PC-9 (cell line): ENCODE data around the gene ERCC5. TPM values are rescaled to one million over a fixed set of nuclear protein-coding genes. Genes with fewer than 3 reads are reported as not detected.

Experiments used
- Bru-seq: library from RNA; stranded (reverse); fragments of 400-500 nt; gene quantifications from one replicate; lab custom pipeline; 2021; lab: Mats Ljungman, UMichigan
- BruChase-seq, 2 experiments: library from RNA; stranded (reverse); fragments of 400-500 nt; gene quantifications; one replicate each; lab custom pipeline; 2021; lab: Mats Ljungman, UMichigan
- BruUV-seq: library from RNA; stranded (reverse); fragments of 400-500 nt; replicated peaks from 2 replicates; lab custom pipeline; 2021; lab: Mats Ljungman, UMichigan
- CTCF ChIA-PET: fragments of 300-600 bp; sonication (Branson Sonifier 250); formaldehyde crosslinking; loops from one replicate; lab custom pipeline; 2022; ENCODE audit warnings: antibody characterized with exemption; lab: Charles Lee
- POLR2A ChIA-PET: fragments of 300-600 bp; sonication (Branson Sonifier 250); formaldehyde crosslinking; loops from one replicate; lab custom pipeline; 2022; ENCODE audit warnings: antibody characterized with exemption; ENCODE audit not compliant: unreplicated experiment; lab: Charles Lee
- DNase-seq, 2 experiments: peaks; one replicate each; pipeline versions ENCODE4 v3.0.0 to v3.0.0-alpha.2; 2015 to 2022; ENCODE audit warnings: mixed read lengths in 1 of 2
- H2AFZ ChIP-seq: fragments of 200-600 bp; sonication (generic); 2 replicates; pipeline ENCODE4 v1.8.1; 2017; ENCODE audit warnings: antibody characterized with exemption
- H3F3A ChIP-seq: fragments of 200-600 bp; sonication (generic); 2 replicates; pipeline ENCODE4 v1.8.1; 2017; ENCODE audit warnings: antibody characterized with exemption, mild to moderate bottlenecking, low read depth; ENCODE audit not compliant: insufficient read depth
- H3K27ac ChIP-seq: fragments of 200-600 bp; sonication (generic); 2 replicates; pipeline ENCODE4 v1.6.1; 2016; ENCODE audit warnings: mixed run types
- H3K27me3 ChIP-seq: fragments of 200-600 bp; sonication (generic); 2 replicates; pipeline ENCODE4 v1.6.1; 2016; ENCODE audit warnings: low read depth, mixed run types; ENCODE audit not compliant: insufficient read depth
- H3K36me3 ChIP-seq: fragments of 200-600 bp; sonication (generic); 2 replicates; pipeline ENCODE4 v1.6.1; 2016; ENCODE audit warnings: low read depth, mixed run types
- H3K4me1 ChIP-seq: fragments of 200-600 bp; sonication (generic); replicated peaks from 2 replicates; pipeline ENCODE4 v1.6.1; 2016; ENCODE audit warnings: mixed run types; ENCODE audit not compliant: insufficient read depth
- H3K4me2 ChIP-seq: fragments of 200-600 bp; sonication (generic); 2 replicates; pipeline ENCODE4 v1.6.1; 2017; ENCODE audit warnings: mixed run types
- H3K4me3 ChIP-seq: fragments of 200-600 bp; sonication (generic); 2 replicates; pipeline ENCODE4 v1.6.1; 2016; ENCODE audit warnings: mixed run types
- H3K79me2 ChIP-seq: fragments of 200-600 bp; sonication (generic); 2 replicates; pipeline ENCODE4 v1.6.1; 2017; ENCODE audit warnings: low read depth, mixed run types
- H3K9me2 ChIP-seq: fragments of 200-600 bp; sonication (generic); 2 replicates; pipeline ENCODE4 v1.8.1; 2017; ENCODE audit warnings: mild to moderate bottlenecking; ENCODE audit not compliant: insufficient read depth
- H3K9me3 ChIP-seq: fragments of 200-600 bp; sonication (generic); 2 replicates; pipeline ENCODE4 v1.8.1; 2016; ENCODE audit warnings: low read depth; ENCODE audit not compliant: insufficient read depth
- H4K20me1 ChIP-seq: fragments of 200-600 bp; sonication (generic); 2 replicates; pipeline ENCODE4 v1.8.1; 2017; ENCODE audit not compliant: insufficient read depth
- CTCF ChIP-seq: fragments of 200-600 bp; sonication (generic); conservative IDR thresholded peaks from 2 replicates; pipeline ENCODE4 v1.6.1; 2017; ENCODE audit warnings: mixed run types, antibody characterized with exemption, mild to moderate bottlenecking, moderate library complexity
- EZH2 ChIP-seq: fragments of 200-600 bp; sonication (generic); IDR thresholded peaks from 2 replicates; pipeline ENCODE4 v1.8.0; 2017; ENCODE audit warnings: antibody characterized with exemption, low read depth
- intact Hi-C: fragments of 100-400 bp; cut with micrococcal nuclease; formaldehyde crosslinking; loops from one replicate; pipeline ENCODE4 v1.10.0; 2022; ENCODE audit not compliant: unreplicated experiment
- long read RNA-seq: library from polyadenylated mRNA; stranded (forward); transcript quantifications from one replicate; pipeline ENCODE4 v2.0.0, GENCODE V29; 2022
- total RNA-seq: library from RNA; stranded (reverse); gene quantifications from 2 replicates; pipeline ENCODE4 v1.2.3, GENCODE V29; 2021

ERCC5 gene
- total RNA-seq (33.9 and 38.2 TPM in 2 replicates), Bru-seq, nascent RNA (percentile 63 among the genes with signal in this experiment), BruChase-seq, experiment 1, labeled RNA remaining after a 2-hour chase (percentile 72 among the genes with signal in this experiment), BruChase-seq, experiment 2, labeled RNA remaining after a 6-hour chase (percentile 62 among the genes with signal in this experiment)
- long read RNA-seq, full-length matches to known transcripts, result 27 of 39 reads
- long read RNA-seq, partial matches to known transcripts, result 3 of 39 reads
- long read RNA-seq, other reads (novel, unspliced or antisense), result 9 of 39 reads

GRCh38 chr13:102845630-102846260 lies at the start of gene ERCC5:
Gene ERCC5 (plus strand): TSS chr13:102846032. CDS start chr13:102846267, 235 bp downstream.
- Histone ChIP-seq H3K4me1 (peaks cover 13% of the 10 kb centered on the region; the same call in 1 of the 2 replicates), H3K9me3 (no peaks in the 10 kb centered on the region), H2AFZ (peak within 1 kb of the TSS; percentile 97), H3F3A (peaks cover 5% of the 10 kb centered on the region; the same call in 1 of the 2 replicates), H3K27me3 (no peaks in the 10 kb centered on the region), H3K9me2 (no peaks in the 10 kb centered on the region), H3K79me2 (peaks cover 45% of the 10 kb centered on the region), H3K4me3 (peak within 1 kb of the TSS; percentile 90), H4K20me1 (peaks cover 17% of the 10 kb centered on the region; the same call in 1 of the 2 replicates), H3K36me3 (no peaks in the 10 kb centered on the region), H3K4me2 (peak within 1 kb of the TSS; percentile 99), H3K27ac (peak within 1 kb of the TSS; percentile 73)
- peak; percentile 90 to 92 for DNase-seq
- intact Hi-C loops, result loop anchor here (1.0 to 10.0 kb wide), 5 partner anchors 73 to 1701 kb away; partner anchors contain the start of genes TEX30 and TPP2
- POLR2A ChIA-PET, result interaction anchor here (0.5 to 0.7 kb wide), 5 partner anchors 20 to 1040 kb away, joined by 3 to 4 read pairs (median 3); no protein-coding TSS in a partner anchor
- CTCF ChIA-PET, result interaction anchor here (0.5 to 0.9 kb wide), 3 partner anchors 72 to 453 kb away, joined by 3 to 6 read pairs (median 3); partner anchors contain the start of gene TEX30
- BruUV-seq, result no TSS peak
- no peak for TF ChIP-seq EZH2
- TF ChIP-seq CTCF, result no peak

GRCh38 chr13:102798581-102799425 lies 47.0 kb upstream of the ERCC5 start, which contains the start of the genes BIVM and POGLUT2:
Gene BIVM (plus strand): TSS chr13:102799119. CDS start chr13:102807268, 8,149 bp downstream.
Gene POGLUT2 (minus strand): TSS chr13:102798976. CDS start chr13:102798670, 306 bp downstream.
- TF ChIP-seq EZH2 (no peak), CTCF (no peak)
- Histone ChIP-seq H3K4me1 (peaks cover 15% of the 10 kb centered on the region; the same call in 1 of the 2 replicates), H3K36me3 (no peaks in the 10 kb centered on the region), H3K9me3 (no peaks in the 10 kb centered on the region), H3K4me3 (peak within 1 kb of the TSS; percentile 87), H3K4me2 (peak within 1 kb of the TSS; percentile 93), H4K20me1 (no peaks in the 10 kb centered on the region), H3F3A (no peaks in the 10 kb centered on the region), H3K79me2 (peaks cover 7% of the 10 kb centered on the region), H2AFZ (peak within 1 kb of the TSS; percentile 100), H3K27me3 (no peaks in the 10 kb centered on the region), H3K9me2 (no peaks in the 10 kb centered on the region), H3K27ac (no peak within 1 kb of the TSS)
- DNase-seq, result peak; percentile 88
- intact Hi-C loops, result loop anchor here (1.0 kb wide), 1 partner anchor 203 kb away; the partner anchor contains the start of gene TPP2
- no TSS peak for BruUV-seq
- ChIA-PET POLR2A (no interaction called here), CTCF (no interaction called here)
